PC-3 (cell line): ENCODE data around the gene TNS3. TPM values are rescaled to one million over a fixed set of nuclear protein-coding genes. Genes with fewer than 3 reads are reported as not detected.

Source experiments
- ATAC-seq: fragments of 200-7000 bp; cut with Tn5 transposase; 2 replicates; pipeline ENCODE4 v1.9.1; 2020; ENCODE audit warnings: mild to moderate bottlenecking, moderate library complexity
- BruUV-seq: library from RNA; stranded (reverse); fragments of 400-500 nt; replicated peaks from 2 replicates; lab custom pipeline; 2021; lab: Mats Ljungman, UMichigan
- CTCF ChIA-PET: fragments of 300-600 bp; sonication (Branson Sonifier 250); formaldehyde crosslinking; loops from one replicate; lab custom pipeline; 2022; ENCODE audit warnings: antibody characterized with exemption; lab: Charles Lee
- POLR2A ChIA-PET: fragments of 300-600 bp; sonication (Branson Sonifier 250); formaldehyde crosslinking; loops from one replicate; lab custom pipeline; 2022; ENCODE audit warnings: antibody characterized with exemption; ENCODE audit not compliant: unreplicated experiment; lab: Charles Lee
- DNase-seq: peaks from one replicate; pipeline ENCODE4 v3.0.0-alpha.2; 2015
- H2AFZ ChIP-seq: fragments of 300-600 bp; sonication (generic); 2 replicates; pipeline ENCODE4 v1.6.0; 2016; ENCODE audit warnings: antibody characterized with exemption, low read length
- H3F3A ChIP-seq: fragments of 300-600 bp; sonication (generic); one replicate; pipeline ENCODE4 v1.6.0; 2017; ENCODE audit warnings: antibody characterized with exemption, low read length, control low read depth, mild to moderate bottlenecking; ENCODE audit not compliant: unreplicated experiment
- H3K27ac ChIP-seq: fragments of 300-600 bp; sonication (generic); 2 replicates; pipeline ENCODE4 v1.5.1; 2016; ENCODE audit warnings: mild to moderate bottlenecking, low read length
- H3K27me3 ChIP-seq: fragments of 300-600 bp; sonication (generic); 2 replicates; pipeline ENCODE4 v1.6.1; 2016; ENCODE audit warnings: low read length, mixed read lengths
- H3K36me3 ChIP-seq: fragments of 300-600 bp; sonication (generic); 2 replicates; pipeline ENCODE4 v1.6.1; 2016; ENCODE audit warnings: low read depth, mixed run types, low read length, mixed read lengths
- H3K4me1 ChIP-seq: fragments of 300-600 bp; sonication (generic); 2 replicates; pipeline ENCODE4 v1.5.1; 2016; ENCODE audit warnings: low read length; ENCODE audit not compliant: insufficient read depth
- H3K4me2 ChIP-seq: fragments of 300-600 bp; sonication (generic); 2 replicates; pipeline ENCODE4 v1.6.0; 2016; ENCODE audit warnings: low read length
- H3K4me3 ChIP-seq: fragments of 300-600 bp; sonication (generic); 2 replicates; pipeline ENCODE4 v1.5.1; 2016; ENCODE audit warnings: mild to moderate bottlenecking, low read length, mixed read lengths
- H3K79me2 ChIP-seq: fragments of 300-600 bp; sonication (generic); 2 replicates; pipeline ENCODE4 v1.6.1; 2017; ENCODE audit warnings: low read length, mixed read lengths
- H3K9ac ChIP-seq: fragments of 300-600 bp; sonication (generic); 2 replicates; pipeline ENCODE4 v1.6.0; 2016; ENCODE audit warnings: mild to moderate bottlenecking, low read length
- H3K9me2 ChIP-seq: fragments of 300-600 bp; sonication (generic); replicated peaks from 2 replicates; pipeline ENCODE4 v1.6.1; 2016; ENCODE audit warnings: mixed run types, low read length, mixed read lengths
- H3K9me3 ChIP-seq: fragments of 300-600 bp; sonication (generic); 2 replicates; pipeline ENCODE4 v1.6.1; 2016; ENCODE audit warnings: low read length, mixed read lengths
- H4K20me1 ChIP-seq: fragments of 300-600 bp; sonication (generic); 2 replicates; pipeline ENCODE4 v1.6.1; 2016; ENCODE audit warnings: low read length, mixed read lengths
- EZH2 ChIP-seq: fragments of 300-600 bp; sonication (generic); IDR thresholded peaks from one replicate; pipeline ENCODE4 v1.6.1; 2017; ENCODE audit warnings: antibody characterized with exemption, mild to moderate bottlenecking, low read length; ENCODE audit not compliant: unreplicated experiment
- EZH2phosphoT487 ChIP-seq: fragments of 300-600 bp; sonication (generic); IDR thresholded peaks from 2 replicates; pipeline ENCODE4 v1.6.1; 2018; ENCODE audit warnings: mild to moderate bottlenecking, antibody characterized with exemption, low read length, borderline replicate concordance
- intact Hi-C: fragments of 100-400 bp; cut with micrococcal nuclease; formaldehyde crosslinking; loops from 2 replicates; pipeline ENCODE4 v1.9.0; 2023
- total RNA-seq: library from RNA; depleted of rRNA; stranded (reverse); fragments of >200 nt; gene quantifications from 2 replicates; pipeline ENCODE4 v1.2.3, GENCODE V29; 2014
- TF ChIP-seq, protein P1 (sequence below): fragments of 300-600 bp; sonication (generic); conservative IDR thresholded peaks from 2 replicates; pipeline ENCODE4 v1.5.1; 2017; ENCODE audit warnings: antibody characterized with exemption, low read depth, mild to moderate bottlenecking, low read length

TNS3 gene
- total RNA-seq, 1 experiment from 2014 or later: 72.3 TPM

DNA sequence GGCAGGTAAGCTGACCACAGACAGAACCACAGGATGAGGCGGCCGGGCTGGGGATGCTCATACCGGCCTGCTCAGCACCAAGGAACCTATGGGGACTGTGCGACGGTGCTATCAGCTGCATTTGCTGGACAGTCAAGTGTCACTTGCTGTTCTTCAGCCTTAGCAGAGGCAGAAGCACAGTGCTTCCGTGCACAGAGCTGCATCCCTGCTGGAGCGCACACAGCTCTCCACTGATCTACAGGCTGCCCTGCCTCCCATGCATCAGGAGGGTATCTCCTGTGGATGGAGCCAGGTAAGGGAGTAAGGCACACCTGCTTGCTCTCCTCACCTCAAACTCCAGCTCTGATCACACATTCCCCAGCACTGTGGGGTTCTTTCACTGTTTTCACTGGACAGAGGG, 97.5 kb downstream of the TNS3 start:
- no peak overlapping the region for H3K9ac ChIP-seq
- peaks cover 4% of the 10 kb centered on the region; the same call in 1 of the 2 replicates for H3K36me3 ChIP-seq
- ChIA-PET POLR2A (interaction anchor here (0.6 kb wide), 1 partner anchor 54 kb away, joined by 3 read pairs; no protein-coding TSS in a partner anchor), CTCF (no interaction called here)
- no peak overlapping the region for H3K4me2 ChIP-seq
- peaks cover 93% of the 10 kb centered on the region for H3K79me2 ChIP-seq
- H3K9me3 ChIP-seq: no peaks in the 10 kb centered on the region
- ATAC-seq: no peak
- H3K27ac ChIP-seq: no peak overlapping the region
- H2AFZ ChIP-seq: no peak overlapping the region
- H3K27me3 ChIP-seq: no peaks in the 10 kb centered on the region
- H3K4me1 ChIP-seq: peaks cover 32% of the 10 kb centered on the region
- no peak overlapping the region for H3K4me3 ChIP-seq
- H4K20me1 ChIP-seq: peaks cover 5% of the 10 kb centered on the region; the same call in 1 of the 2 replicates
- TF ChIP-seq EZH2 (no peak), EZH2phosphoT487 (no peak)
- TF ChIP-seq, protein P1, sequence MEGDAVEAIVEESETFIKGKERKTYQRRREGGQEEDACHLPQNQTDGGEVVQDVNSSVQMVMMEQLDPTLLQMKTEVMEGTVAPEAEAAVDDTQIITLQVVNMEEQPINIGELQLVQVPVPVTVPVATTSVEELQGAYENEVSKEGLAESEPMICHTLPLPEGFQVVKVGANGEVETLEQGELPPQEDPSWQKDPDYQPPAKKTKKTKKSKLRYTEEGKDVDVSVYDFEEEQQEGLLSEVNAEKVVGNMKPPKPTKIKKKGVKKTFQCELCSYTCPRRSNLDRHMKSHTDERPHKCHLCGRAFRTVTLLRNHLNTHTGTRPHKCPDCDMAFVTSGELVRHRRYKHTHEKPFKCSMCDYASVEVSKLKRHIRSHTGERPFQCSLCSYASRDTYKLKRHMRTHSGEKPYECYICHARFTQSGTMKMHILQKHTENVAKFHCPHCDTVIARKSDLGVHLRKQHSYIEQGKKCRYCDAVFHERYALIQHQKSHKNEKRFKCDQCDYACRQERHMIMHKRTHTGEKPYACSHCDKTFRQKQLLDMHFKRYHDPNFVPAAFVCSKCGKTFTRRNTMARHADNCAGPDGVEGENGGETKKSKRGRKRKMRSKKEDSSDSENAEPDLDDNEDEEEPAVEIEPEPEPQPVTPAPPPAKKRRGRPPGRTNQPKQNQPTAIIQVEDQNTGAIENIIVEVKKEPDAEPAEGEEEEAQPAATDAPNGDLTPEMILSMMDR: no peak
- no peak for DNase-seq
- H3F3A ChIP-seq: peaks cover 5% of the 10 kb centered on the region
- no peaks in the 10 kb centered on the region for H3K9me2 ChIP-seq
- BruUV-seq: no TSS peak
- intact Hi-C loops: loop anchor here (5.0 kb wide), 1 partner anchor 217 kb away; no protein-coding TSS in a partner anchor

DNA sequence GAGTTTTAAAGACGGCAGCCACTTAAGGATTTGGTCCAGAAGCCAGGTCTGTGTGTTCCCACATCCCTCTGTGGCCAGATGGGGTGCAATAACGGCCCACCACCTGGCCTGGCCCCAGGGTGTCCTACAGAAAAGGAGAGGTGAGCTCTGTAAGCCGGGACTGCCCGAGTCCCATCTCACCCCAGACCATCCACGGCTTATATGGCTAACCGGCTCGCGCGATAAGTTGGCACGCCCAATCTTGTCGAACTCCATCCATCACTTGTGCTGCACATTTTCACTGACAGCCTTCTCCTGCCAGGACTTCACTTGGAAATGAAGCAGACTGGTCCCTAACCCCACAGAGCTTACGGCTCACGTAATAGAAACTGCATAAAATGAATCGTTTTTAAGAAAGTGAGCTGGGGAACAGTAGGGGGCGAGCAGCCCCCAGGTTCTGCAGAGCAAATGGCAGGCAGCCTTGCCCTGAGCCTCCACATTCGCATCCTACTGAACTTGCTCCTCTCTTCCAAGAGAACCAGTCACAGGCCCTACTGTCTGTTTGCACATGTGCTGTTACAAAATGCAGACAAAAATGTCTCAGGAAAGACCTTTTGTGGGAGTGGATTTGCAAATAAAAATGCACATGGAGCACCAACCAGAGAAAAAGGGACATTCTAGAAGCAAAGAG, 98.2 kb downstream of the TNS3 start:
- peaks cover 5% of the 10 kb centered on the region for H3F3A ChIP-seq
- no peak overlapping the region for H2AFZ ChIP-seq
- ATAC-seq (no peak), DNase-seq (peak; percentile 8)
- peaks cover 3% of the 10 kb centered on the region; the same call in 1 of the 2 replicates for H3K36me3 ChIP-seq
- H3K27me3 ChIP-seq: no peaks in the 10 kb centered on the region
- 0 out of 2 replicates have a peak overlapping the region, but pooled peaks have one; percentile 1 for H3K27ac ChIP-seq
- no peaks in the 10 kb centered on the region for H3K9me2 ChIP-seq
- ChIA-PET CTCF (no interaction called here), POLR2A (interaction anchor here (0.6 kb wide), 1 partner anchor 55 kb away, joined by 3 read pairs; no protein-coding TSS in a partner anchor)
- H3K4me1 ChIP-seq: peaks cover 32% of the 10 kb centered on the region
- H3K79me2 ChIP-seq: peaks cover 91% of the 10 kb centered on the region
- no peak overlapping the region for H3K9ac ChIP-seq
- no peak overlapping the region for H3K4me2 ChIP-seq
- TF ChIP-seq, protein P1: peak; percentile 48; the same call in 1 of the 2 replicates
- no peak for TF ChIP-seq EZH2phosphoT487
- no peak for TF ChIP-seq EZH2
- intact Hi-C loops: loop anchor here (2.0 to 5.0 kb wide), 2 partner anchors 95 to 216 kb away; no protein-coding TSS in a partner anchor
- H3K9me3 ChIP-seq: no peaks in the 10 kb centered on the region
- no TSS peak for BruUV-seq
- peaks cover 5% of the 10 kb centered on the region; the same call in 1 of the 2 replicates for H4K20me1 ChIP-seq
- H3K4me3 ChIP-seq: no peak overlapping the region
